Endothelial cell of umbilical vein (primary cell): ENCODE data around the gene GRK5. TPM values are rescaled to one million over a fixed set of nuclear protein-coding genes. Genes with fewer than 3 reads are reported as not detected.
"Not testable (repeated sequence)": the region's sequence is repeated elsewhere in the genome, so short reads cannot be mapped to it uniquely, and the experiment has no call there.

ENCODE experiments used
- BruUV-seq: library from RNA; stranded (reverse); fragments of 400-500 nt; replicated peaks from 2 replicates; lab custom pipeline; 2021; lab: Mats Ljungman, UMichigan
- CTCF ChIA-PET: fragments of 300-600, 350-600 bp; sonication (Branson Sonifier 250); formaldehyde crosslinking; loops from one replicate; lab custom pipeline; 2021; ENCODE audit warnings: antibody characterized with exemption, inconsistent platforms; lab: Charles Lee
- POLR2A ChIA-PET: fragments of 300-600, 350-600 bp; sonication (Branson Sonifier 250); formaldehyde crosslinking; loops from one replicate; lab custom pipeline; 2021; ENCODE audit warnings: antibody characterized with exemption, inconsistent platforms; lab: Charles Lee
- DNase-seq: peaks from one replicate; pipeline ENCODE4 v3.0.0-alpha.2; 2011; ENCODE audit warnings: low read depth, low spot score
- FAIRE-seq: peaks from 2 replicates; lab custom pipeline; 2011; peaks lifted over from hg19 to GRCh38; lab: Jason Lieb, UNC
- H2AFZ ChIP-seq: 2 replicates; pipeline ENCODE4 v1.6.0; 2012; ENCODE audit warnings: low read depth, low read length, control low read depth, inconsistent platforms
- H3K27ac ChIP-seq: 2 replicates; pipeline ENCODE4 v1.5.1; 2011; ENCODE audit warnings: low read depth, mild to moderate bottlenecking, control low read depth, low read length, moderate library complexity; ENCODE audit not compliant: insufficient read depth
- H3K27me3 ChIP-seq, 2 experiments: 2 replicates each; pipeline versions ENCODE4 v1.6.0 to v1.6.1; 2011; ENCODE audit warnings: low read length in 2 of 2, mixed read lengths in 1 of 2; ENCODE audit not compliant: control insufficient read depth in 2 of 2, insufficient read depth in 2 of 2
- H3K36me3 ChIP-seq, 2 experiments: 2 replicates in 1 of 2; 3 replicates in 1 of 2; pipeline ENCODE4 v1.5.1; 2011; ENCODE audit warnings: low read length in 2 of 2, mild to moderate bottlenecking in 1 of 2, moderate library complexity in 1 of 2; ENCODE audit not compliant: control insufficient read depth in 2 of 2, insufficient read depth in 2 of 2; ENCODE audit errors: extremely low read depth in 1 of 2
- H3K4me1 ChIP-seq: 3 replicates; pipeline ENCODE4 v1.5.1; 2011; ENCODE audit warnings: mild to moderate bottlenecking, low read length; ENCODE audit not compliant: control insufficient read depth, insufficient read depth; ENCODE audit errors: extremely low read depth
- H3K4me2 ChIP-seq: 2 replicates; pipeline ENCODE4 v1.6.1; 2011; ENCODE audit warnings: low read length, control low read depth, mixed read lengths; ENCODE audit not compliant: insufficient read depth
- H3K4me3 ChIP-seq, 3 experiments: fragments of 200-600 bp in 1 of 3; sonication (generic), shearing (Covaris generic) in 1 of 3; replicated peaks in 1 of 3; 2 replicates each; pipeline ENCODE4 v1.5.1; 2011 to 2016; ENCODE audit warnings: control low read depth in 3 of 3, low read length in 3 of 3, mild to moderate bottlenecking in 2 of 3, inconsistent platforms in 1 of 3, low read depth in 1 of 3, moderate library complexity in 1 of 3; ENCODE audit not compliant: insufficient read depth in 1 of 3
- H3K79me2 ChIP-seq: 2 replicates; pipeline ENCODE4 v1.6.0; 2012; ENCODE audit warnings: low read length, inconsistent platforms; ENCODE audit not compliant: control insufficient read depth, insufficient read depth
- H3K9ac ChIP-seq: replicated peaks from 2 replicates; pipeline ENCODE3; 2011; ENCODE audit warnings: low read length, control low read depth; ENCODE audit not compliant: insufficient read depth; ENCODE audit errors: extremely low read depth
- H3K9me1 ChIP-seq: replicated peaks from 3 replicates; pipeline ENCODE4 v1.6.0; 2011; ENCODE audit warnings: mild to moderate bottlenecking, low read length; ENCODE audit not compliant: control insufficient read depth, insufficient read depth; ENCODE audit errors: extremely low read depth
- H3K9me3 ChIP-seq: replicated peaks from 2 replicates; pipeline ENCODE4 v1.5.1; 2012; ENCODE audit warnings: low read length, inconsistent platforms; ENCODE audit not compliant: control insufficient read depth, insufficient read depth
- H4K20me1 ChIP-seq: replicated peaks from 2 replicates; pipeline ENCODE3; 2011; ENCODE audit warnings: mild to moderate bottlenecking, low read length; ENCODE audit not compliant: control insufficient read depth, insufficient read depth; ENCODE audit errors: extremely low read depth
- EZH2 ChIP-seq: IDR thresholded peaks from 2 replicates; pipeline ENCODE4 v1.6.1; 2012; ENCODE audit warnings: borderline replicate concordance, low read depth, mild to moderate bottlenecking, moderate library complexity, low read length, inconsistent platforms; ENCODE audit not compliant: severe bottlenecking
- GATA2 ChIP-seq: IDR thresholded peaks from 2 replicates; pipeline ENCODE4 v1.7.0; 2011; ENCODE audit warnings: low read depth, mild to moderate bottlenecking, moderate library complexity, mixed read lengths, low read length; ENCODE audit not compliant: insufficient read length, insufficient read depth
- MAX ChIP-seq: IDR thresholded peaks from 2 replicates; pipeline ENCODE4 v1.6.1; 2011; ENCODE audit not compliant: insufficient read depth, insufficient read length
- MYC ChIP-seq: IDR thresholded peaks from one replicate; pipeline ENCODE4 v1.6.1; 2011; ENCODE audit warnings: mild to moderate bottlenecking, low read depth, low read length
- dilution Hi-C: fragments of 300-500 bp; cut with MboI; formaldehyde crosslinking; loops from one replicate; pipeline ENCODE4 v1.15.0; 2019; ENCODE audit warnings: low sequenced_read_pairs; ENCODE audit not compliant: extremely low pct_ligation_motif_present
- intact Hi-C: fragments of 100-400 bp; cut with micrococcal nuclease; formaldehyde crosslinking; loops from one replicate; pipeline ENCODE4 v1.10.0; 2022
- polyA plus RNA-seq, 4 experiments: library from polyadenylated mRNA; depleted of rRNA in 3 of 4; stranded (reverse) in 3 of 4; unstranded in 1 of 4; fragments of >200 nt; gene quantifications; 2 replicates each; pipeline versions ENCODE4 v1.2.1 to v1.2.3, GENCODE V29; 2011 to 2012; ENCODE audit warnings: missing spikeins in 1 of 4
- total RNA-seq: library from RNA; stranded (reverse); gene quantifications from 2 replicates; pipeline ENCODE4 v1.2.3, GENCODE V29; 2021

GRK5 gene
- total and polyA plus RNA-seq, 2 donors (not counting 3 experiments of a cell fraction or from before 2014, with no cell fraction given): 13.1 to 29.5 TPM

GRCh38 chr10:119462773-119463172 lies 255.4 kb downstream of the GRK5 start:
- POLR2A ChIA-PET: no interaction called here
- FAIRE-seq: no peak

GRCh38 chr10:119463195-119463594 lies 255.8 kb downstream of the GRK5 start:
- H3K9ac ChIP-seq, FAIRE-seq, POLR2A ChIA-PET, H3K9me3 ChIP-seq, H3K79me2 ChIP-seq, dilution Hi-C loops, H3K4me3 ChIP-seq, H3K27ac ChIP-seq, H3K27me3 ChIP-seq, H2AFZ ChIP-seq, H4K20me1 ChIP-seq, BruUV-seq, CTCF ChIA-PET, H3K36me3 ChIP-seq, intact Hi-C loops, DNase-seq, H3K4me2 ChIP-seq, H3K4me1 ChIP-seq, H3K9me1 ChIP-seq: not testable (repeated sequence)

More at GRCh38 chr10:119462773-119463172, 255.4 kb downstream of the GRK5 start:
- no peak for TF ChIP-seq GATA2
- TF ChIP-seq EZH2: no peak
- TF ChIP-seq MYC: no peak
- TF ChIP-seq MAX: no peak
- Histone ChIP-seq H2AFZ (no peak overlapping the region), H3K4me2 (no peak overlapping the region), H3K36me3 (no peaks in the 10 kb centered on the region), H3K9me1 (no peaks in the 10 kb centered on the region), H3K27ac (no peak overlapping the region), H3K79me2 (no peaks in the 10 kb centered on the region), H3K9me3 (no peaks in the 10 kb centered on the region), H4K20me1 (no peaks in the 10 kb centered on the region), H3K4me1 (no peaks in the 10 kb centered on the region), H3K27me3 (peaks cover 0 to 8% of the 10 kb centered on the region in 2 experiments), H3K9ac (no peak overlapping the region), H3K4me3 (no peak overlapping the region)
- CTCF ChIA-PET: no interaction called here
- no TSS peak for BruUV-seq
- no peak for DNase-seq
- intact Hi-C loops: no loop called here
- dilution Hi-C loops: no loop called here
